Mesothelial cell of epicardium (in vitro differentiated cells): ENCODE results near the gene NXPH3. TPM values are rescaled to one million over a fixed set of nuclear protein-coding genes. Genes with fewer than 3 reads are reported as not detected.
A peak's percentile ranks its signal among the peaks of the same experiment; 100 is the strongest.

Experiments
- DNase-seq, 2 experiments: peaks; one replicate each; pipeline ENCODE4 v3.0.0; 2021; ENCODE audit warnings: low spot score in 2 of 2; ENCODE audit not compliant: unreplicated experiment in 2 of 2
- H3K27ac Mint-ChIP-seq: 2 replicates; pipeline ENCODE4 v1.8.0; 2021; ENCODE audit warnings: mixed read lengths
- H3K27me3 Mint-ChIP-seq: 2 replicates; pipeline ENCODE4 v1.8.0; 2021; ENCODE audit warnings: low read depth, mixed read lengths
- H3K36me3 Mint-ChIP-seq: 2 replicates; pipeline ENCODE4 v1.8.0; 2021; ENCODE audit warnings: mixed read lengths
- H3K4me1 Mint-ChIP-seq: 2 replicates; pipeline ENCODE4 v1.8.0; 2021; ENCODE audit warnings: mixed read lengths
- H3K4me3 Mint-ChIP-seq: 2 replicates; pipeline ENCODE4 v1.8.0; 2021; ENCODE audit warnings: mild to moderate bottlenecking, moderate library complexity, mixed read lengths
- H3K9me3 Mint-ChIP-seq: 2 replicates; pipeline ENCODE4 v1.8.0; 2021; ENCODE audit warnings: mixed read lengths
- CTCF ChIP-seq: fragments of 200-600 bp; sonication (generic); IDR thresholded peaks from one replicate; pipeline ENCODE4 v1.5.0; 2021; ENCODE audit warnings: antibody characterized with exemption; ENCODE audit not compliant: unreplicated experiment
- total RNA-seq: library from RNA; stranded (reverse); gene quantifications from 3 replicates; pipeline ENCODE4 v1.2.1, GENCODE V29; 2021

Gene NXPH3
- total RNA-seq, 1 donor from 2014 or later: 0.83 TPM

GRCh38 chr17:49572806-49573420, 2.8 kb upstream of the NXPH3 start:
- H3K27me3 Mint-ChIP-seq: peaks cover 69% of the 10 kb centered on the region
- H3K4me1 Mint-ChIP-seq: peaks cover 4% of the 10 kb centered on the region
- H3K9me3 Mint-ChIP-seq: no peaks in the 10 kb centered on the region
- H3K4me3 Mint-ChIP-seq: no peak overlapping the region
- DNase-seq: no peak
- H3K27ac Mint-ChIP-seq: no peak overlapping the region
- no peak for TF ChIP-seq CTCF
- no peaks in the 10 kb centered on the region for H3K36me3 Mint-ChIP-seq

- Mint-ChIP-seq H3K27ac (no peak overlapping the region), H3K27me3 (peaks cover 76% of the 10 kb centered on the region), H3K4me3 (no peak overlapping the region), H3K9me3 (no peaks in the 10 kb centered on the region), H3K4me1 (peaks cover 4% of the 10 kb centered on the region), H3K36me3 (no peaks in the 10 kb centered on the region)
- TF ChIP-seq CTCF: no peak
- no peak for DNase-seq
Measured at GRCh38 chr17:49573510-49574322, 2.0 kb upstream of the NXPH3 start.

- no peak overlapping the region for H3K4me3 Mint-ChIP-seq
- no peaks in the 10 kb centered on the region for H3K36me3 Mint-ChIP-seq
- peaks cover 4% of the 10 kb centered on the region for H3K4me1 Mint-ChIP-seq
- no peaks in the 10 kb centered on the region for H3K9me3 Mint-ChIP-seq
- H3K27me3 Mint-ChIP-seq: peaks cover 80% of the 10 kb centered on the region
- H3K27ac Mint-ChIP-seq: no peak overlapping the region
- no peak for DNase-seq
- no peak for TF ChIP-seq CTCF
Measured at GRCh38 chr17:49574323-49574781, 1.3 kb upstream of the NXPH3 start.

- H3K27me3 Mint-ChIP-seq: peaks cover 76% of the 10 kb centered on the region
- no peak overlapping the region for H3K27ac Mint-ChIP-seq
- H3K4me1 Mint-ChIP-seq: peaks cover 4% of the 10 kb centered on the region
- H3K36me3 Mint-ChIP-seq: no peaks in the 10 kb centered on the region
- peak overlapping the region; percentile 56 for H3K4me3 Mint-ChIP-seq
- TF ChIP-seq CTCF: no peak
- DNase-seq: no peak
- H3K9me3 Mint-ChIP-seq: no peaks in the 10 kb centered on the region
Measured at GRCh38 chr17:49574945-49575678, 559 bp upstream of the NXPH3 start.

GRCh38 chr17:49576088-49576916, 631 bp downstream of the NXPH3 start:
- Mint-ChIP-seq H3K4me1 (peaks cover 4% of the 10 kb centered on the region), H3K9me3 (no peaks in the 10 kb centered on the region), H3K36me3 (no peaks in the 10 kb centered on the region), H3K27ac (no peak overlapping the region), H3K4me3 (peak overlapping the region; percentile 78), H3K27me3 (peaks cover 64% of the 10 kb centered on the region)
- no peak for TF ChIP-seq CTCF
- peak in 1 of 2 experiments; percentile 49 for DNase-seq
